GM19324 (cell line): Measurements from ENCODE around the gene BARD1.

ENCODE experiments used
- ATAC-seq: cut with Tn5 transposase; IDR thresholded peaks from one replicate; pipeline ENCODE4 v1.9.1; 2021; ENCODE audit warnings: mild to moderate bottlenecking, moderate library complexity; ENCODE audit not compliant: unreplicated experiment, low FRiP score

Gene BARD1

GRCh38 chr2:214679736-214680135 lies 129.7 kb downstream of the BARD1 start:
- ATAC-seq, result peak; percentile 68

- no peak for ATAC-seq
These were observed 132.9 kb downstream of the BARD1 start for GRCh38 chr2:214676421-214677089.
